ENCODE data around the gene ACSL6.

ACSL6 gene, protein sequence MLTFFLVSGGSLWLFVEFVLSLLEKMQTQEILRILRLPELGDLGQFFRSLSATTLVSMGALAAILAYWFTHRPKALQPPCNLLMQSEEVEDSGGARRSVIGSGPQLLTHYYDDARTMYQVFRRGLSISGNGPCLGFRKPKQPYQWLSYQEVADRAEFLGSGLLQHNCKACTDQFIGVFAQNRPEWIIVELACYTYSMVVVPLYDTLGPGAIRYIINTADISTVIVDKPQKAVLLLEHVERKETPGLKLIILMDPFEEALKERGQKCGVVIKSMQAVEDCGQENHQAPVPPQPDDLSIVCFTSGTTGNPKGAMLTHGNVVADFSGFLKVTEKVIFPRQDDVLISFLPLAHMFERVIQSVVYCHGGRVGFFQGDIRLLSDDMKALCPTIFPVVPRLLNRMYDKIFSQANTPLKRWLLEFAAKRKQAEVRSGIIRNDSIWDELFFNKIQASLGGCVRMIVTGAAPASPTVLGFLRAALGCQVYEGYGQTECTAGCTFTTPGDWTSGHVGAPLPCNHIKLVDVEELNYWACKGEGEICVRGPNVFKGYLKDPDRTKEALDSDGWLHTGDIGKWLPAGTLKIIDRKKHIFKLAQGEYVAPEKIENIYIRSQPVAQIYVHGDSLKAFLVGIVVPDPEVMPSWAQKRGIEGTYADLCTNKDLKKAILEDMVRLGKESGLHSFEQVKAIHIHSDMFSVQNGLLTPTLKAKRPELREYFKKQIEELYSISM

DNA sequence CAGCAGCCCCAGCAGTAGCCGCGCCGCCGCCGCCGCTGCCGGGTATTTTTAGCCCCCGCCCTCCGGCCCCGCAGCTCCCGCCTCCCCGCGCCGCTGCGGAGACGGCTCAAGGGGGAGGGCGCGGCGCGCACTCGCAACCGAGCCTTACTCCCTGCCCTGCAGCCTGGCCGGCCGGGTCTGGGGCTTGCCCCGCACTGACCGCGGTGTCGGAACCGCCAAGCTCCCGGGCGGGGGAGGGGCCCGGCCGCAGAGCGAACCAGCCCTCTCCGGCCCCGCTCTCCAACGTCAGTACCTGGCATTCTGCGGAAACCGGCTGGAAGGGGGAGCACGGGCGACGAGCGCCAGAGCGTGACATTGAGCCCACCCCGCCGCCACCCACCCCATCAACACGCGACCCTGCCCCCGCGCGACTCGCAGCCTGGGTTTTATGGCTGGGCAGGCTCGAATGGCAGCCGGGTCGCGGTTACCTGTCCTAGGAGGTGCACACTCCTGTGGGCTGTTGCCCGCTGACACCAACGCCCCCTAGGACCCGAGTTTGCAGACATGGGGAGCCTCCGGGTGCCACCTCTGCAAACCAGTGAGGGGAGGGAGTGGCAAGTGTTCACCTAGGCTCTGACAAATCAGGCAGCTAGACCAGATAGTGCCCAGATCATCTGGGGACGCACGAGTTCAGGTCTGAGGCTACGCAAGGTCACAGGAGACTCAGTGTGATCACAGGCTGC is at the start of gene ACSL6:
Gene ACSL6 (minus strand): TSS at position 37 of the 722 bp plus-strand sequence. CDS start 105 bp downstream, outside the sequence.
- DNase-seq (ENCODE audit: low read depth), result no peak

DNA sequence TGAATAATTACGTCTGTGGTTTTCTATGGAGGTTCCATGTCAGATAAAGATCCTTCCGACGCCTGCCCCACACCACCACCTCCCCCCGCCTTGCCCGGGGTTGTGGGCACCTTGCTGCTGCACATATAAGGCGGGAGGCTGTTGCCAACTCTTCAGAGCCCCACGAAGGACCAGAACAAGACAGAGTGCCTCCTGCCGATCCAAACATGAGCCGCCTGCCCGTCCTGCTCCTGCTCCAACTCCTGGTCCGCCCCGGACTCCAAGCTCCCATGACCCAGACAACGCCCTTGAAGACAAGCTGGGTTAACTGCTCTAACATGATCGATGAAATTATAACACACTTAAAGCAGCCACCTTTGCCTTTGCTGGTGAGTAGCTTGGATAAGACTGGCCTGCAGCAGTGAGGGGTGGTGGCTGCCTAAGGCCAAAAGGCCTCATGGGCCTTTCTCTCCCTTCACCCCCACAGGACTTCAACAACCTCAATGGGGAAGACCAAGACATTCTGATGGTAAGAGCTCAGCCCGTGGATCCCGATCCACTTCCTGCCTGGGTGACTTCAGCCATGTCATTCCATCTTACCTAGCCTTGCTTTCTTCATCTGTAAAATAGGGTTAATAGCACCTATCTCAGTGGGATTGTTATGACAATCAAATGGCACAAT is 49.2 kb upstream of the ACSL6 start, which contains the start of gene IL3:
Gene IL3 (plus strand): TSS at position 155 of the 661 bp plus-strand sequence. CDS start 52 bp downstream, at position 207.
- no peak for DNase-seq (ENCODE audit: low read depth)

DNA sequence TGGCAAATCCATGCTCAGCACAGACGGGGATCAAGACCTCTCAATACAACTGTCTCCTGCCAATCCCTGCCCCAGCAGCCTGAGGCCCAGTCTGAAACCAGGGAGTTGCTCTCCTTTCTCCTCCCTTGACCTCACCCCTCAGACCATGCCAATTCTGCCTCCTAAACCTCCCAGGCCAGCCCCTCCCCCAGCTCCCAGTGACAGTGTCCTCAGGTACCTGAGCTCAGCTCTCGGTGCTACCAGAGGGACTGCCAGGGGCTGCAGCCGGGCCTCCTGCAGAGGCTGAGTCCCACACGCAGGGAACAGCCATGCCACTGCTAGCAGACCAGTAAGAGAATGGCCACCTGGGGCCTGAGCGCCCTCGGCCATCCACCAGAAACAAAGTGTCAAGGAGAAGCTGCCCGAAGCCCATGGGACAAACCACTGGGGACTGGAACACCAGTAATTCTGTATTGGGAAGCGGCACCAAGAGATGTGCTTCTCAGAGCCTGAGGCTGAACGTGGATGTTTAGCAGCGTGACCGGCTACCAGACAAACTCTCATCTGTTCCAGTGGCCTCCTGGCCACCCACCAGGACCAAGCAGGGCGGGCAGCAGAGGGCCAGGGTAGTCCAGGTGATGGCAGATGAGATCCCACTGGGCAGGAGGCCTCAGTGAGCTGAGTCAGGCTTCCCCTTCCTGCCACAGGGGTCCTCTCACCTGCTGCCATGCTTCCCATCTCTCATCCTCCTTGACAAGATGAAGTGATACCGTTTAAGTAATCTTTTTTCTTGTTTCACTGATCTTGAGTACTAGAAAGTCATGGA is 48.4 kb upstream of the ACSL6 start:
- DNase-seq (ENCODE audit: low read depth), result no peak

DNA sequence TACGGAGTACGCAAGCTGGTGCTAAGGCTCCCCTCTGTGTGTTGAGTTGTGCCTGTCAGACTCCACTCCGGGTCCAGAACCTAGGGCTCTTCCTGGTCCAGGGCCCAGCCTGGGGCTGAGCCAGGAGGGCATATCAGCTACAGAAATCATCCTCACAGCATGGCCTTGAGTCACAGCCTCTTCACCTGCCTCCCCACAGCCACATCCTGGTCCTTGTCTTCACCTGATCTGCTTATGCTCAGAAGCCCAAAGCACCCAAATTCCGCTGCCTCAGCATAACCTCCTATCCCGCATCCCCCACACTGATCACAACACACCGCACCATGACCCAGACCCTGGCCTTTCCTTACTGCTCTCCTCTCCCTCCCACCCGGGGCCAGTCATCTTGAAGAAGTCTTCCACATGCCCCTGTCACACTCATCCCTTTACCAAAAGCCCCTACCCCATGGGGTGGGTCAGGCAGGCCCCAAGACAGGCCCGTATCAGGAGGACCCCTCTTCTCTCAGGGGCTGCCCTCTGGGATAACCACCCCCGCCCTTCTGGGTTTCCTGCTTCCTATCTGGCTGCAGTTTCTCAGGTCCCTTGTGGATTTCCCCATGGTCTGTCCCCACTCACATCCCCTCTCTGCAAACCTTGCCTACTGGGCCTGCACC is 47.7 kb upstream of the ACSL6 start:
- no peak for DNase-seq (ENCODE audit: low read depth)

DNA sequence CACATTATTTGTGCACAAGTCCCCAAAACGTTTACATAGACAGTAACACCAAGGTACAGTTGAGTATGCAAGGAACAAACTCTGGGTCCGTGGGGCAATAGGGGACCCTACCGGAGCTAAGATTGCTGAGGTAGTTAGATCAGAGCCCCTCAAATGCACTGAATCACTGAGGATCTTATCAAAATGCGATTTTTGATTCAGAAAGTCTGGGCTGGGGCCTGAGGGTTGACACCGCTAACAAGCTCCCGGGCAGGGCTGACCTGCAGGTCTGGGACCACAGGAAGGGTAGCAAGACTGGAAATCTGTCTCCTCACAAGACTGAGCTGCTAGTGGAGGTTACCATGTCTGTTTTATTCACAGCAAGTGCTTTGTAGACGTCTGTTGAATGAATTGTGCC is 47.2 kb upstream of the ACSL6 start:
- no peak for DNase-seq (ENCODE audit: low read depth)

DNA sequence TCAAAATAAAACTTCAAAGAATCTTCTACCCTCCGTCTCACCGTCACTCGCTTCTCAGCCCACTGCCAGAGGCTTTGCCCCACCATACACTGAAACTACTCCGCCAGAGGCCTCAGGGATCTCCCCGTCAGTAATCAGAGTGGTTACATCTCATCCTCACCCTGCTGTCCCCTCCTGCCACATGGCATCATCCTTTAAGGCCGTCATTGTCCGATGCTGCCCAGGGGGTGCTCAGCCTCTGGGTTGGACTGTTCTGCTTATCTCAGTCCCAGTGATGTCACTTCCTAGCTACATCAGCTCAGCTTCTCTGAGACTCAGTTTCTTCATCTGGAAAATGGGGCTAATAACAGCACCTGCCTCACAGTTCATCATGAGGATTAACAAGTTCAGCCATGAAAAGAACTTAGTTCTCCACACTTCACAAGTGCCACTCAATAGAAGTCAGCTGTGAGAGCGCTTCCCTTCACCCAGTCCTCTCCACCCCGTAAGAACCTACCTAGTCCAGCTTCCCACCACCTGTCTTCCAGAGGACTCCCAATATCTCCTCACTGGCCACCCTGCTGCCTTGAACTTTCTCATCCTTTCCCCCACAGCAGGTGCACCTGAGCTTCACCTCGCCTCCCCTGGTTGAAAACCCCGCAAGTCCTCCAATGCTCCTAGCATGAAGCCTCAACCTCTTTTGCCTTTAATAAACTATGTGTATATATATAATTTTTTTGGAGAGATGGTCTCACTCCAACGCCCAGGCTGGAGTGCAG is 46.2 kb upstream of the ACSL6 start:
- no peak for DNase-seq (ENCODE audit: low read depth)

DNA sequence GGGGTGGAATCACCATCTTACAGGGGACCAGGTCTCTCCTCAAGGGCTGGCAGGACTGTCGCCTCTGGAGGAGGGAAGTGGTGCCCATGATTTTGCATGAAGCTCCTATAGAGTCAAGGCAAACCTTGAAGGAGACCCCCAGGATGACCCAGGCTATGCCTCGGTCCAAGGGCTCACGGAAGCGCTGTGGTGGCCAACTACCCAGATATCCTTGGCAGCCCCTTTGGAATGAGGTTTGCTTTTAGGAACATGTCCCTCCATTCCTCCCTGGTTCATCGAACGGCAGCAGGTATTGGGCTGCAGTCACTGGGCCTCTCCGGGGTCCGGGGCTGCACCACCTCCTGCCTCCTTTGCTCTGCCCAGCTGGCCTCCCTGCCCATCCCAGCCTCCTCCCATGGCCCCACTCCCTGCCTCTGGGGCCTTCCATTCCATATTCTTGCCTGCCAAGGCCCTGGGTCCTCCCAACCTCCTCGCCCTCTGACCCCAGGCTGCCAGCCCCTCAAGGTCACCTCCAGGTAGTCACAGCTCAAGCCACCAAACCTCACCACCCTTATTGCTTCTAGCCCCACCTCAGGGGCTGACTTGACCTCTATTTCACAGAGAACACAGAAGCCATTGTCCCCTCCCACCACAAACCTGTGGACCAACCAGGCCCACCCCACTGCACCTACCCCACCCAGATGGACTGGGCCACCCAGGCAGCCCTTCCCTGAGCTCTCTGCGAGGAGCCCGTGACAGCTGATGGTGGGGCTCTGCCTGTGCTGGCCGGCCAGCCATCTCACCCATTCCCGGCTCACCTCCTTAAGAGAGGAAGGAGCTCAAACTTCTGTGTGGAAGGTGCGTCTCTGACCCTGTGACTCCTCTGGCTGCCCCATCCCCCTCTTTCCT is 45.4 kb upstream of the ACSL6 start:
- no peak for DNase-seq (ENCODE audit: low read depth)

DNA sequence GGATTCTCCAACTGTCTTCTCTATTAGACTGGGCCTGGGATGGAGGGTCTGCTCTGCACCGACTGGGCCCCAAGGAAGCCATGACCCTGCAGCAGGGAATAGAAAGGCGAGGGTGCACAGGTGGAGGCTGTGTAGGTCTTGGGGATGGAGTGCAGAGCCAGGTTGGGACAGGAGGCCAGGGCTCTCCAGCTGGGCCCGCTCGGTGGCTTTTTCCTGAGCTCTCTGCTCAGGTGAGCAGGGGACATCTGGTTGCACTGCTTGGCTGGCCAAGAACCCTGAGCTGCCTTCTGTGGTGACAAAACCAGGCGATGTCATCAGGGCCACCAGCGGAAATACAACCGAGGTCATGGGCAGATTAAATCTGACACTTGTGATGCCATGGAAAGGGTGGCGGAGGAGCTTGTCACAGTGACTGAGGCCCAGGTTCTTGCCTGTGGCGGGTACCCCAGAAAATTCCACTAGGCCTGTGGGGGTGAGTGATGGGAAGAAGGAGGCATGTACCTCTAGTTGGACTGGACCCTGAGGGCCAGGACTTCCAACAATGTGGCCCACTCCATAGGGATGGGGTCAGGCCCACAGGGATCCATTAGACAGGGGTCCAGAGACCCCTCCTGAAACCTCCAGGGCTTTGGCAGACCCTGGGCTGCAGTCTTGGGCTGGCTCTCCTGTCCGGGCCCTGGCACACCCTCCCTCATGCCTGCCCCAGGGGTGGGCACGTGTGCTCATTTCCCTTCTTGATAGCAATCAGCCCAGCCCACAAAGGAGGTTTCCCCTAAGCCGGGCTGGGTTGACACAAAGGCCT is 44.6 kb upstream of the ACSL6 start:
- no peak for DNase-seq (ENCODE audit: low read depth)

DNA sequence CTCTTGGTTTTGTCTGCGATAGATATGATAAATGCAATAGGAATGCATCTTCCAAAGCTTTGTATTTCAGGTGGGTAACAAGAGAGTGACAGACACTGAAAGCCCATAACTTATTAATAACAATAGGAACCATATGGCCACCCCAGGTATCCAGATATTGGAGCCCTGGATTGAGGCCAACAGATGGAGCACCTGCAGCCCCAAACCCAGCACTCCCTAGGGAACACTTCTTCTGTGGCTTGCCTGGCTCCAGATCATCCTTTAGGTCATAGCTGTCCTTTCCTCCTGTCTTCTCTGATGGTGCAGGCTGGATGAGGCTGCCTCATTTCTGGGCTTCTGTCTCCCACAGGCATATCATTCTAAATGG is 44.0 kb upstream of the ACSL6 start:
- DNase-seq (ENCODE audit: low read depth), result no peak

DNA sequence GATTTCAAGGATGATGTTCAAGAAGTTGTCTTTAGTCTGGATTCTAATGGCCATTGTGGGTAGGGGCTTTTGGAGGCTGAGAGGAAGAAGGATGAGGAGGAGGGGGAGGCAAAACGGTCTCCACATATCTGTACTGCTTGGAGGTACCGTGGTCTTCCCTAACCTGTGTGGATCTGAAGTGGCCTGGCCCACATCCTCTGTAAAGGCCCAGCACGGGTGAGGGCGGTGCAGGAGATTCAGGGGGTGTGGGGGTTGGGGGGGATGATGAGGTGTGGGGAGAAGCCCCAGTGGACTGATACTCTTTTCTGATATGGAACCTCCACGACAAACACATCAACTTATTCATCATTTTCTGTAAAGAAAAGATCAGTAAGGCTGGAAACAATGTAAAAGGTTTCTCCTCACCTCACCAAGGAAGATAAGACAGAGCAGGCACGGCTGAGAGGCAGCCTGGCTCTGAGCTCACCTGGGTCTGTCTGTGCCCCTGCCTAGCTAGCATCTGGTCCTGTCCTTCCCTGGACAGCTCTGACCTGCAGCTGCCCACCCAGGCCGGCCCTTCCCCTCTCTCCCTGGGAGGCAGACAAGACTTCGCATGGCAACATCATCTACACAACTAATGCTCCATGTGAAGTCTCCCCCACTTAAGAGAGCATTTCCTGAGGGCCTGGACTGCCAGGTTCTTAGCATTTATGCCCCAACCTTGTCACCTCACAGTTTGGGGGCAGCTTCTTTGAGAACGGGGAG is 43.4 kb upstream of the ACSL6 start:
- no peak for DNase-seq (ENCODE audit: low read depth)

DNA sequence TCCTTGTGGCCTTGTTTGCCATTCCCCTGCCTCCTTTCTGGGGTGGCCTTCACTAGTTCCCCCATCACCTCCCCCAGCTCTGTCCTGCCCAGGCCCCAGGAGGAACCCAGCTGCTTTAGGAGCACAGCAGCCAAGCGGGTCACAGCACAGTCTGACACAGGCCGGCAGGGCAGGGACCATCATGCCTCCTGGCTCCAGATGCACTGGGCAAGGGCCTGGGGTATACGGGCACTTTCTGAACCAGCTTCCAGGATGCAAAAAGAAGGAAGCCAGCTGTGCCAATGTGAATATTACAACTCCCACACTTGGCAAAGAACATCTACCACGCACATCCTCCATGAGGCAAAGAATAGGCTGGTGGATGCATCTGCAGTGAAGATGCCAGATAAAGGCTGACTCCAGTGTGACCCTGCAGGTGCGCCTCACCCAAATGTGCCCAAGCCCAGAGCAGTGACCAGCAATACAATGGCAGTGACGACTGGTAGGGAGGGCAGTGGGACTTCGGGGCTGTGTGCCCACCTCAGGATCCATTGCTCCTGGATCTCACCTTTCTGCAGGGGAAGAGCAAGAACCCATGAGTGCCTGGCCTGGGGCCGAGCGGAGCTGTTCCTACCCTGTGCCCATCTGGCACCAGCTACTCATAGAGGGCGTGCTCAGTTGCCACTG is 42.7 kb upstream of the ACSL6 start:
- no peak for DNase-seq (ENCODE audit: low read depth)

DNA sequence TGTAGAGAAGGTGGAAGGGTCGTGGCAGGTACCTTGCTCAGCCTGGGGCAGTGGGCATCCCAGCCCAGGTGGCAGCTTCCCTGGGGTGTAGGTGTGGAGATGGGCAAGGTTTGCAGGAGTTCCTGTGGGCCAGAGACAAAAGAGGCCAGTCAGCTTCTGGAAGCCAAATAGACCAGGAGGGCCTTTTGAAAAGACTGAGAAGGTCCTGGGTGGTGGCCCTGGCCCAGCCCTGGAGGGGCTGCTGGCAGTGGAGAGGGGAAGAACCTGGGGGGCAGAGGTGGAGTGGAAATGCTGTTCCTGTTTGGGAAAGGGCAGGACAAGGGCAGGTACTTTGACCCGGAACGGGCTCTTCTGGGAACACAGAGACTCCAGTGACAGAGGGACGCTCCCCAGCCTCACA is 42.0 kb upstream of the ACSL6 start:
- DNase-seq (ENCODE audit: low read depth), result no peak

DNA sequence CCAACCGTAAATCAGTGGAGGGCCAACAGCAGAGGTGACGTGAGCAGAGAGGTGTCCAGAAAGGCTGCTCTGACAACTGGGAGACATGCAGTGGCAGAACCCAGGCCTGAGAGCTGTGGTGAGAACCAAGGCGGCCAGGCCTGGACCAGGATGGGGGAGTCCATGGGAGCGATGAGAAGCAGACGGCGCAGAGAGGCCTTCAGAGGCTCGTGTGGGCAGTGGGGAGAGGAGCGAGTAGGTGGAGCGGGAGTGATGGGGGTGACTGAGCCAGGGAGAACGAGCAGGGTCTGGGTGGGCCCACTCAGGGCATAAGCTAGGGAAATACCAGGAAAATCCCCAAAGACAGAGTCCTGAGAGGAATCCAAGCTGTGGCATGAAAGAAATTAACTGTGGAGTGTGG is 41.1 kb upstream of the ACSL6 start:
- no peak for DNase-seq (ENCODE audit: low read depth)

DNA sequence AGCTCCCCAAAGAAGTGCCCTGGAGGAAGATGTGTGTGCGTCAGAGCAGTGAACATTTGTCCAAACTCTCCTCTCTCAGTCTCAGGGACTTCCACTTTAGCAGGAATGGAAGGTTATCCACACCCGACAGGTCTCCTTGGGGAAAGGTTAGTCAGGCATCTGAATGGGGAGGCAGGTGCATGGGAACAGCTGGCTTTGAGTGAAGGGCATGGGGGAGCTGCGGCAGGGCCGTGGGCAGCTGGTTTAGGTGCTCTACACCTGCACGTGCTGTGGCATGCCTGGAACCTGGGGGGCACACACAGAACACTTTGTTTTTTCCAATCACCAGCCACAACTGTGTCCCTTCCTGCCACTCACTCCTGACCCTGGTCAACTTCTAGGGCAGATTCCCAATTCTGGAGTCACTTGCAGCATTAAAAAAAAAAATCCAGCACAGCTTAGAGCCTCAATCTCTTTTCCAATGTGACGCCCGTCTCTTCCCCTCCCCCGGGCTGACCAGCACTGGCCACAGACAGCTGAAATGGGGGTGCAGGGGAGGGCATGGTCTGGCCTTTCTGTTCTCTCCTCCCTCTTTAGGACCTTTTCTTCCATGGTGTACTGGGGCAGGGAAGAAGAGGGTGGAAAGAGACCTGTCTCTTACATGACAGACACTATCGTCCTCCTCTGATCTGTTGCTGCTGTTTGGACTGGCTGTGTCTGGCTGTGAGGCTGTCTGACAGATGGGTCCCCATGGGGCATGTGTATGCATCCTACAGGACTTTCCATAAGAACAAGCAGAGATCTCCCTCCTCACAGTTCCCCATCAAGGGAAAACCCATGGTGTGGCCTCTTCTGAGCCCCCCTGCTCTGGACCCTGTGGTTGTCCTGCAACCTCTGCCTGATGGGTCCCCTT is 39.4 kb upstream of the ACSL6 start:
- no peak for DNase-seq (ENCODE audit: low read depth)

DNA sequence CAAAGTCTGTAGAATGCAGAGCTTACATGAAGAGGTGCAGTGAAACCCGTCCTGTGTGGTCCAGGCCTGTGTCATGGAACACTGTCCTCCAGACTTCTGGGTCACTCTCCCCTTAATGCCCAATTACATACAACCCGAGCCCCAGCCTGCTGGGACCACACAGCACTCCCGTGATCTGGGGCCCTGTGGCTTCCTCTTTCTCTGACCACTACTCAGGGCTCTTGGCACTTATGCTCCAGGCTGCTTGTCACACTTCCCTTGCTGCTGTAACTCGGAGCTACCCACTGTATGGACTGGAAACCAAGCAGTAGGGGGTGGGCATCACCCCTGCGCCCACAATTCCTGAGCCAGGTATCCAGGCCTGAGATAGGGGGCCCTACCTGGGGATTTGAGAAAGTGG is 38.7 kb upstream of the ACSL6 start:
- DNase-seq (ENCODE audit: low read depth), result no peak

DNA sequence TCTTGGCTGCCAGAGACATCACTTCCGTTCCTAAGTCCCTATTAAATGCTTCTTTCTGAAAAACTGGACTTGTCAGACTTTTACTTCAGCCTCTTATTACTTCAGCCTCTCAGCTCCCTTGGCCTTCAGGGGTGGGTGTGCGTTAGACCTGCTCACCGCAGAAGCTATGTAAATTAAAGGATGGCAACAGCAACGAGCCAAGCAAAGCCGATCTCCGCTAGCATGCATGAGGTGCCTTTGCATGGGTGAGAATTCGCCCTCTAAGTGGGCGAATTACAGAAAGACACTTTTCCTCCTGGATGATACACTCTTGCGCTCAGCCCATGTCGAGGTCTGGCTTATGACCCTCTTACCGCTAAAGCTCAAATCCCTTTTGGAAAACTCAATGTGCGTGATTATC is 38.1 kb upstream of the ACSL6 start:
- DNase-seq (ENCODE audit: low read depth), result no peak

Data from GM04503 (cell line).